H1 (cell line): ENCODE results near the gene NAMPT. TPM values are rescaled to one million over a fixed set of nuclear protein-coding genes. Genes with fewer than 3 reads are reported as not detected.

Source experiments
- ATF3 ChIP-seq: IDR thresholded peaks from 2 replicates; pipeline ENCODE4 v1.6.1; 2011; ENCODE audit warnings: low read depth, mild to moderate bottlenecking, low read length; ENCODE audit not compliant: insufficient read depth
- HDAC6 ChIP-seq: IDR thresholded peaks from one replicate; pipeline ENCODE4 v1.7.1; 2012; ENCODE audit warnings: low read depth, mild to moderate bottlenecking, inconsistent platforms, low read length, moderate library complexity
- TBP ChIP-seq: IDR thresholded peaks from 2 replicates; pipeline ENCODE4 v1.6.1; 2011; ENCODE audit warnings: low read depth, low read length, improper control_type of control experiment
- polyA plus RNA-seq, 7 experiments: library from polyadenylated mRNA; depleted of rRNA in 3 of 7; stranded (reverse) in 5 of 7; unstranded in 2 of 7; fragments of >200 nt in 5 of 7; fragments of 200-250 nt in 2 of 7; gene quantifications; 1 replicate in 5 of 7; 2 replicates in 1 of 7; 4 replicates in 1 of 7; pipeline versions ENCODE4 v1.2.1 to v1.2.3, GENCODE V29; 2011 to 2013; ENCODE audit warnings: missing spikeins in 2 of 7, mixed read lengths in 2 of 7
- total RNA-seq: library from RNA; stranded (reverse); fragmentation: NEBNext Ultra II Directional; extraction: Animal tissue kit (Norgen Biotek cat#: 25700); gene quantifications from 2 replicates; pipeline ENCODE4 v1.2.1, GENCODE V29; 2021

Gene NAMPT
- total and polyA plus RNA-seq, 2 of the 8 experiments (the other 6 are each of a cell fraction or from before 2014, with no cell fraction given) = 15.4 to 95.9 TPM

- TF ChIP-seq HDAC6 (no peak), TBP (no peak), ATF3 (no peak)
- TF ChIP-seq, all 59 proteins: peak for 0
Observed at GRCh38 chr7:106219170-106219569, 65.6 kb downstream of the NAMPT start (continued).
